NCI-H1417 (cell line): ENCODE data around the gene ALPG.
"Not testable (repeated sequence)": the region's sequence is repeated elsewhere in the genome, so short reads cannot be mapped to it uniquely, and the experiment has no call there.

Experiments used
- DNase-seq, 3 experiments: peaks; one replicate each; lab custom pipeline; 2025; lab: John Stamatoyannopoulos, UW

The ALPG gene

DNA sequence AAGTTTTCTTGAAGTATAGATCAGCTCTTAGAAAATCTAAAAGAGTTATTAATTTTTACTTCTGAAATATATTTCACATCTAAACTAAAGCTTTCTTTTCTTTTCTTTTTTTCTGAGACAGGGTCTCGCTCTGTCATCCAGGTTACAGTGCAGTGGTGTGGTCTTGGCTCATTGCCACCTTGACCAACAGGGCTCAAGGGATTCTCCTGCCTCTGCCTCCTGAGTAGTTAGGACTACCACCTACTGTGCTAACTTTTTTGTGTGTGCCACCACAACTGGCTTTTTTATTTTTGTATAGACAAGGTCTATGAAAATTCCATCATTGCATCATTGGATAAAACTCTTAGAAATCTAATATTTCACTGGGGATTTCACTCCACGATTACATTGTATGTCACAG lies 10.0 kb upstream of the ALPG start:
- no peak for DNase-seq

- no peak for DNase-seq
Observed at GRCh38 chr2:232398293-232399034, 8.2 kb upstream of the ALPG start.

DNA sequence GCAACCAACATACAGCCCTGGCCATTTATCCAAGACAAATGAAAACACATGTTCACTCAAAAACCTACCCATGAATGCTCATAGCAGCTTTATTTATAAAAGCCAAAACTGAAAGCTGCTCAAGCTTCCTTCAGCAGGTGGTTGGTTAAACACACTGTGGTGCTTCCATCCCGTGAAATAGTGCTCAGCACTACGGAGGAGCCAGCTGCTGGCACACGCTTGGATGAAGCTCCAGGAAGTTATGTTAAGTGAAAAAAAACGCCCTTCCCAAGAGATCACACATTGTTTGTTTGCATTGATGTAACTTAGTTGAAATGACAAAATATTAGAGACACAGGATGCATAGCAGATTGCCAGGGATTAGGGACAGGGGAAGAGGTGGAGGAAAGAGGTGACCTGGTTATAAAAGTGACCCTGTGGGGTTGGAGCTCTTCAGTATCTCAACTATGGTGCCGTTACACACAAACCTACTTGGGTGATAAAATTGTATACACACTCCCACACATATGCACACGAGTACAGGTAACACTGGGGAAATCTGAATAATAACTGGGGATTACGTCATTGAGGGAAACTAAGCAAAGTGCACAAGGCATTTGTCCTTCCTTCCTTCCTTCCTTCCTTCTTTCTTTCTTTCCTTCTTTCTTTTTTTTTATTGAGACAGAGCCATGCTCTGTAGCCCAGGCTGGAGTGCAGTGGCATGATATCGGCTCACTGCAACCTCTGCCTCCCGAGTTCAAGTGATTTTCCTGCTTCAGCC lies 6.2 kb upstream of the ALPG start:
- DNase-seq = peak in 2 of 3 experiments; percentile 2 to 4

- DNase-seq = no peak
Observed at GRCh38 chr2:232402518-232402917, 4.1 kb upstream of the ALPG start.

DNA sequence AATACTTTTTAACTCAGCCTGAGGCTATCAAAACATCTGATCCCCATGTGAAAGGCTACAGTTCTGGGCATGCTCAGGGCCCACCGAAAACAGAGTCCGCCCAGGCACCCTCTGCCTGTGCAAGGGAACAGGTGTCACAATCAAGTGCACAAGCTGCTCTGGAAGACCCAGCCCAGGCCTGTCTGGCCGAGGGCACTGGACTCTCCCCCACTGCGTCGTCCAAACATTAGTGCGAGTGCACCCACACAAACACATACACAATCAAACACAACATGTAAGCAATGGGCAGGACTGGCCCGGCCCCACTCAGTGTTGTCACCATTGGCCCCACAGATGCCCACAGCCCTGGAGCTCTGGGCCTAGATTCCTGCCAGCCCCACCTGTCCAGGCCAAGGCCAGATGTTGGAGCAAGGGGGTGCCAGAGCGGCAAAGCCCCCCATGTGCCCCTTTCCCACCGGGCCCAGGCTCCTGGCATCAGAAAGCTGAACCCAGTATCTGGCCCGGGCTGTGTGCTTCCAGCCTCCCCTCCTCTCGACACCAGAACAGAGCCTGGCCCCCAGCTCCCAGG lies 617 bp upstream of the ALPG start:
- DNase-seq = no peak

GRCh38 chr2:232407428-232408150 lies 945 bp downstream of the ALPG start:
- DNase-seq = not testable (repeated sequence)

- not testable (repeated sequence) for DNase-seq
Observed at GRCh38 chr2:232408269-232408668, 1.6 kb downstream of the ALPG start.

- not testable (repeated sequence) for DNase-seq
Observed at GRCh38 chr2:232409617-232410016, 3.0 kb downstream of the ALPG start.

DNA sequence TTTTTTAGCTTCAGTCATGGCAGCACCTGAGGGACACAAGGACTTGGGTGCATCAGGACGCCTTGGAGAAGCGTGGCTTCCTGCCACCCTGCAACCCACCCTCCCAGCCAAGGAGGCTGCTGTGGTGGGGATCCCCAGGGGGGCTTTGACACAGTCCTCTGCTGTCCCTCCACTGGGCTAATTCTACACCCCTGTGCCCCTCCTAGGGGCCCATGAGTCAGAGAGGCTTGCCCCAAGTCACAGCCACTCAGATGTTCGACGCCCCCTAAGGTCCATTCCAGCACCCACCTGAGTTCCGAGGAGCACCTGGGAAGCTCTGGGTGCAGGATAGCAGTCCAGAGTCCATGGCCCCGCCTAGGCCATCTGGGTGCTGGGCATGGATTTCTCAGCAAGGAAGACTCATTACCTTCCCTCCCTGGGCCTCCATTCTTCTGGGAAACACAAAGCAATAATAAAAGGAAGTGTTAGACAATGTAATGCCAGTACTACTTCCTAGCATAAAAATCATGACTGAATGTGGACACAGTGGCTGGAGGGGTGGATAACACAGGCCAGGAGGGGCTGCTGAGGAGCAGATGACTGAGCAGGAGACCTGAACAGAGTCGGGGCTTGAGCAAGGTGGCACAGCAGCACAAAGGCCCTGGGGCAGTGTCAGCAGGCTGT lies 3.7 kb downstream of the ALPG start:
- DNase-seq = no peak

DNA sequence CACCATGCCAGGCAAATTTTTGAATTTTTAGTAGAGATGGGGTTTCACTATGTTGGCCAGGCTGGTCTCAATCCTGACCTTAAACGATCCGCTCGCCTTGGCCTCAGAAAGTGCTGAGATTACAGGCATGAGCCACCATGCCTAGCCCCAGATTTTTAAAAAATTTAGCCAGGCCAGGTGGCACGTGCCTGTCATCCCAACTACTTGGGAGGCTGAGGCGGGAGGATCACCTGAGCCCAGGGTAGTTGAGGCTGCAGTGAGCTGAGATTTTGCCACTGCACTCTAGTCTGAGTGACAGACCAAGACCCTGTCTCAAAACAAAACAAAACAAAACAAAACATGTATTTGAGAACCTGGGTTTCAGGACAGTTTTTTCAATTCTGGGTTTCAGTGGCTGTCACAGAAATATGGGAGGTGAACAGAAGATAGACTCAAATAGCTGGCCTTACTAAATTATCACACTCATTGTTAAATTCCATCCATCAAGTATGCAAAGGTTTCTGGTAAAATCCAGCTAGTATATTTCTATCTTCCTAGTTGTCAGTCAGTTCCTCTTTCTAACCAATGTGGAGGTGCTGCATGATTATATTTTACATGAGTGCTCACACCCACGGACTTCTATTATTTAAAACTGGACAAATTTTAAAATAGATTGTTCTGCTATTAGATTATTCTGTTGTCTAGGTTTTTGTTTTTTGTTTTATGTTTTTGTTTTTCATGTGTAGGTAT lies 5.4 kb downstream of the ALPG start:
- no peak for DNase-seq

DNA sequence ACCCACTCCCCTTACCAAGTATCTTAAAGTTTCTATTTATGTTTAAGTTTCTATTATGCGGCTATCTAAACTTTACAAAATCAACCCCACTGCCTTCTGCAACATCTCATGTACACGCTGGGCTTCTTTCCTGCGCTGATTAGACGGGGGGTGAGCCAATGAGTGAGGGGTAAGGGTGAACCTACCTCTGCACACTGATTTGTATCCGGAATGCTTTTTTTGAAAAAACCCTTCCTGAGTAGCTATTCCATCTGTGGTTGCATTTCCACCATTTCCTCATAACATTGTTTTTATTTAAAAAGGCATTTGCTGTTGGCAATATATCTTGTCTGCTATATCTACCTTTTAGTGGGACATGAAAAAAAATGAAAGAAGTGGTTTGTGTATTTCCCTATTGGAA lies 6.3 kb downstream of the ALPG start:
- no peak for DNase-seq

DNA sequence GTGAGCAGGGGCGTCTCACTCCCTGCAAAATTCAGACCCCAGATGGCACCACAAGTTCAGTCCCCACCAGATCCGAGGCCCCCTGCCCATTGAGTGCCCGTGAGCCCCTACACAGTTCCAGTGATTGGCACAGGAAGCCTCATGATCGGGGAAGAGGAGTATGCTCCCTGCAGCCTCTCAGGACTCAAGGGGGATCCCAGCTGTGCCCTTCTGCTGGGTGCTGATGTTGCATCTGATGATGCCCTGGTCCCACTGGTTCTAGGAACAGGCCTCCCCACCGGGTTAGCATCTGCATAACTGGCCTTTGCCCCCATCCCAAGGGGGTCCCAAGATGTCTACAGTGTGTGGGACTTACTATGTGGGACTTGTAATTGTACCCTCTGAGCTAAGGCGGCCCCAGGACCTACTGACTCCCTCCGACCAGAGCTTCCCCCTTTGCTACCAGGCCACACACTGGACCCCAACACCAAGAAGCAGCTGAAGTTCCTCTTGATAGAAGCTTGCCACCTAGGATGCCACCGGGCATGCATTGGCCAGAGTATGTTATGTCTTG lies 8.6 kb downstream of the ALPG start:
- DNase-seq = no peak

GRCh38 chr2:232415736-232416520 lies 9.3 kb downstream of the ALPG start:
- no peak for DNase-seq

DNA sequence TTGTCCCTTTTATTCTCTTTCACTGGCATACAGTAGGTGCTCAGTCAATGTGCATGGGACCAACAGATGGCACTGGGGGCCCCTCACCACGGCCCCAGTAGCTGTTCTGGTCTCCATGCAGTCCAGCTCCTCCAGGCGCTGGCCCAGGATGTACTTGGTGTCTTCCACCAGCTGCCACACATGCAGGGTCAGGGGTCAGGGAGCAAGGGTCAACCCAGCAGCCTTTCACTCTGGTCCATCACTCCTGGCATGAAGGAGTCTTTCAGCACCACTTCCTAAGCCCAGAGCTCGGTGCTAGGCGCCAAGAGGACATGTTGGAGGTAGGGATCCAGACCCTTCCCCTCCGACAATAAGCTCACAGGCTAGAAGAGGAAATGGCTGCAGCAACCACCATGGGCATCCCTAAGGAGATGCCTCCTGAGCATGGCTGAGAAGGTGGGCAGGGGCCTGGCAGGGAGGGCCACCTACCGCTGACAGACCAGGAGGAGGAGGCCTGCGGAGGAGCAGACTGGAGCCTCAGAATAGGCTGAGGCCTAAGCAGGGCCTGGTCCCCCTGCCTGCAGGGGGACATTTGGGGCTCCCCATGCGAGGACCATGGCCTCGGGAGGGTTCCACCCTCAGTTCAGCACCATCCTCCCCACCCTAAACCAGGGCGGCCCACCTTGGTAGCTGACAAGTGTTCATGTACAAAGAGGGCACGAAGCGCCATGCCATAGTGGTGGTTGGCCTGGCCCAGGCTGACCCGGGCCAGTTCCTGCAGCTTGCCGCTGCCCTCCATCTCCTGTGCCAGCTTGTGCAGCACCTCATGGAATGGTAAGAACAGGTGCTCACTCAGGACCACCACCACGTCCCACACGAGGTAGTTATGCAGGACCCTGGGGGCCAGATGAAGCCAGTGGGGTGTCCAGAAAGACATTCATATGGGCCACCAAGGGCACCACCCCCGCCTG lies 10.2 kb downstream of the ALPG start:
- no peak for DNase-seq

- no peak for DNase-seq
Observed at GRCh38 chr2:232417489-232417888, 10.8 kb downstream of the ALPG start.

DNA sequence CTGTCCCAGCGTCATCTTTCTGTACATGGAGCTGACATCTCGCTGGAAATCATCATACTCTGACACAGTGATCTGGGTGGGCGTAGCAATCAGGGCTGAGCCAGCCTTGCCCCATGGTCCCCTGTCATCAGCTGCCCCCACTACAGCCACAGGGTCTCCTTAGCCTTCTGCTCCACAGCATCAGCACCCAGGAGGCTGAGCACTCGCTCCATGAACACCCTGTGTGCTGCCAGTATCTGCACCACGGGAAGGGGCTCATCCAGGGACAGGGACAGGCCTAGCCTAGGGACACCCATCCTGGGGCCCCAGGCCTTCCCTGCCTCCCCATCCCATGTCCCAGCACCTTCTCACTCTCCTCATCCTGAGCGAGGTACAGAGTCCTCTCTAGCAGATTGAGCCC lies 11.4 kb downstream of the ALPG start:
- DNase-seq = no peak

- DNase-seq = peak in 2 of 3 experiments; percentile 70 to 77
Observed at GRCh38 chr2:232418466-232419244, 12.0 kb downstream of the ALPG start.
